Anterior cingulate cortex (tissue), 58 donors: ENCODE measurements around the gene CAMKMT.

Experiments
- DNase-seq, 58 donors: peaks; one replicate each; lab custom pipeline; 2025; lab: John Stamatoyannopoulos, UW

The CAMKMT gene

DNA sequence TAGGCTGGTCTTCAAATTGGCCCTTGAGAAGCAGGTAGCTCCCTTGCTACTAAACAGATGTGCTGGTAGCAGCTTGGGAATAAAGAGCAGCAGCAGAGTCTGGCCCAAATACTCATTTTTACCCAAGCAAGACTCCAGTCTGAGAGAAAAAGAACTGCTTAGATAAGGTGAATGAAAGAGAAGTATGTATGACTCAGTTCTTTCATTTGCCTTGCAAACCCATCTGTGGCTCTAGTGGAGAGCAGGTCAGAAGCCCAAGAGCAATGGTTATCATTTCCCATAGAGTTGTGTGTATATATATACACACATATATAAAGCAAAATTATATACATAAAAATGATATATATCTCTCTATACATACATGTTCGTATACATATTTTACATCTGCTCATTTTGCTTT is 80.3 kb downstream of the CAMKMT start:
- DNase-seq = no peak

DNA sequence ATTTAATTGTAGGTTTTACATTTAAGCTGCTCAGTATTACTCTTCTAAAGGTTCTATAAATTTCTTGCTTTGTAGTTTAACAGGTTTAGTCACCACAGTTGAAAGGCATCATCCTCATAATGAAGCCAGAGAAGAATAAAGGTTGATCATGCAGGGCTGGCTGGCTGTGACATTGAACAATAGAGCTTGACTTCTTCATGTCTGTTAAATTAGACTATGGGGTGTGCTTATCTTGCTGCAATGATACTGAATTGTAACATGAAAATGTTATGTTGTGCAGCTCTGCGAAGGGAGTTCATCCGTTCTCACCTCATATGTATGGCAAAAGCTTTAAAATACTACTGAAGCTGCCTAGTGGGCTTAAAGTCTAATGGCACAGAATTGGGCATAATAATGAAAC is 81.8 kb downstream of the CAMKMT start:
- no peak for DNase-seq

DNA sequence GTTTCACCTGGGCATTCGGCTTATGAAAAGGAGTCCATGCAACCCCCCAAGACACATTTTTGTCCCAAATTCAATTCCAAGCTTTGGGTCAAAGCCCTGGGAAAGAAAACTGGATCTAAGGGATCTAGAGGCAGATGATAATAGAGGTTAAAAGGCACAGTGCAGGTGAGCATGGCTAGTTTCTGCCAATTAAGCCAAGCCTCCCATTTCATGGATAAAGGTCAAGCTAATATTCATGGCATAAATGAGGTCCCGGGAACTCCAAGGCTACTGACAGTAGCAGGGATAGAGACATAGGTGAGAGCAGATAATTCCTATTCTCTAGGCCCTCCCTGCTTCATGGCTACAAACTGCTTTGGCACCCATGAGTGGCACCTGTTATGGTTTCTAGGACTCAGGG is 83.1 kb downstream of the CAMKMT start:
- DNase-seq = no peak

DNA sequence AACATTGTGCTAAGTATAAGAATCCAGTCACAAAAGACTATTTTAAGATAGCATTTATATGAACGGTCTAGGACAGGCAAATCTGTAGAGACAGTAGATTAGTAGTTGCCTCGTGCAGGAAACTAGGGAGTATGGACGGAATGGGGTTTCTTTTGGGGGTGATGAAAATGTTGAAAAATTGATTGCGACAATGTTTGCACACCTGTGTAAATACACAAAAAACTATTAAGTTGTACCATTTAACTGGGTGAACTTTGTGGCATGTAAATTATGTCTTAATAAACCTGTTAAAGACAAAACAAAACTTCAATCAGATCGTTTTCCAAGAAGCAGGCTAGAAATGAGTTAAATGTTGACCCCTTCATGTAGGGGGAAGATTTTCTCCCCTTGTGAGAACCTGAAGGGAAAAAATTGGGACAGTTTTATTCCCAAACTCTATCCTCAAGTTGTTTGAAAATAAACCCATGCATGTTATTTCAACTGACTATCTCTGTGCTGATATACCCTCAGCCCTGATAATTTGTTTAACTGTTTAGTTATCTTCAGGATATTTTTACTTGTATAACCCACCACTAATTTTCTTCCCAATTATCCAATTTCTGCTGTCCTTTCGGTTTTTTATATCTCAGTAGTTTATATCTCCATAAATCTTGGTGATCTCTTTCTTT is 87.2 kb downstream of the CAMKMT start:
- DNase-seq = no peak

DNA sequence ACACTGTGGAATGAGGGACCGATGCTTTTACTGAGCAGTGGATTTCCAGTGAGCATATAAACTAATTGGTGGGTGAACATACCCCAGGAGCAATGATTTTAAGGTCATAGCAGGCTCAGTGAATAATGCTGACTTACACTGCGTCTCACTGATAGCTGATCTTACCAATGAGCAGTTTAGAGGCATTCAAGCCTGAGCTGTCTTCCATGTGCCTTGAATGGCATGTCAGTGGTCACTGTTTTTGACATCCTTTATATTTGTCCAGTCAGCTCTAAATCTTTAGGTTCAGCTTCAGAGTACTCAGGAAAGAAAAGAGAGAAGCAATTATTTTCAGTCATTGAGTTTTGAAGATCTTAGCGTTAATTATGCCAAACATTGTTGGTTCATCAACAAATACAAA is 88.3 kb downstream of the CAMKMT start:
- no peak for DNase-seq

DNA sequence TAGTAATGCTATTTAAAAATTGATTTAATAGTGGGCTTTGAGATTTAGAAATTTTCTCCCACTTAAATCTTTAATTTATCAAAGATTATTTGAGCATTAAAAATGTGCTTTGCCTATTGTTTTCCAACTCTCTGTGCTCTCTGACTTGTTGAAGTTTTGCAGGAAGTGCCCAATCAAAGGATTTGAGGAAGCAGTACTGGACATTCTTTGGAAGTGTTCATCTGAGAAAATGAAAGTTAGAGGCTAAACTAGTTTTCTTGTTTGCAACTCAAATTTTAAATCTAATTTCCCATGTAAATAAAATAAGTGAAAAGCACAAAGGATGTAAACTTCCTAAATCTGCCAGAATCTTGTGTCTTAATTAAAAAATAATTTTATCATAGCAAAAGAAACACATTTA is 89.1 kb downstream of the CAMKMT start:
- DNase-seq = no peak

DNA sequence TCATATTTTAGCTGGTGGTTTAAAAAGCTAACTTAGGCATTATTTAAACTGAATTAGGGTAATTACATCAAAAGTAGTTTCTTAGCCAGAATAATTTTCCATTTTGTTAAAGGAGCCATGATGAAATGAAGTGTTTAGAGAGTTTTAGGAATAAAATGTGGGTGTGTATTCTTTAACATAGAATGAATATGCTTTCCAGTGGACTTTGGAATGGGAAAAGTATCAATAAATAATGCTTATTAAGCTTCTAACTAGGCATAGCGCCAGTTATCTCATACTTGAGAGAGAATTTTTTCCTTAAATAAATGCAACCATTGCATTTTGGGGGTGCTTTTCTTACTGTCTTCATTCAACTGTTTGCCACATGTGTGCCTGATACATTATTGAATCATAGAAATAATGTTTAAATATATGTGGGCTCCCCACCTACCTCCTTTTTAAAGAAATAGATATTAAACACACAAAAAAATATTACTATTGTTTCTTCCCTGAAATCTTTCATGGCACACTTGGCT is 90.4 kb downstream of the CAMKMT start:
- no peak for DNase-seq

DNA sequence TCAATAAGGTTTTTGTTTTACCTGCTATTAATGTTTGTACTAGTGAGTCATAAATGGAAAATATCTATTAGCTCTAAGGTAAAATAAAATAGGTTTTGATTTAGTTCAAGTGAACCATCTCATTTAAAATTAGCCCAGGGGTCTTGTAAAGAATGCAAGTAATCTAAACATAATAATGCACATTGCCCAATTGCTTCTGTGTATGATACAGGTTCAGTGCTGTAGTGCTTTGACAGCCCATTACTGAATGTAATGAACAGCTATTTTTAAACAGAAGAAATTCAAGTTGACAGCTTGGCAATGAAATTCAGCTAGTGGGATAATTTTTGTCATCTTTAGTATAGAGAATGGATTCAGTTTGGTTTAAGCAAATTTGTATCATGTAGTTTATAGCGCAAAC is 91.5 kb downstream of the CAMKMT start:
- DNase-seq = no peak

DNA sequence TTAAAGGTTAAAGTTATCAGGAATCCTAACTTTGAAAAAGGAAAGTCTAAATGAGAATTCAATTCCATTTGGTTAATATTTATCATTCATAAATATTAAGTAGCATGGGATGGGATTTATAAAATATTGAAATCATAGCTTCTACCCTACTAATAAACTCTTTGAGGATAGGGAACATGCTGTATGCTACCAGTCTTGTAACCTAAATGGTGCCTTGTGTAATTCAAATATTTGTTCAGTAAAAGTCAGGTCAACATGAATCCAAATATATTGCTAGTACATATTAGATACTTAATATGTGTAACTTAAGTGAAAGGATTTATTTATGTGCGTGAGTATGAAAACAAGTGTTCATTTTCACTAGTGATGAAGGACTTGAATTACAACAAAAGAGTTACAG is 94.1 kb downstream of the CAMKMT start:
- no peak for DNase-seq

DNA sequence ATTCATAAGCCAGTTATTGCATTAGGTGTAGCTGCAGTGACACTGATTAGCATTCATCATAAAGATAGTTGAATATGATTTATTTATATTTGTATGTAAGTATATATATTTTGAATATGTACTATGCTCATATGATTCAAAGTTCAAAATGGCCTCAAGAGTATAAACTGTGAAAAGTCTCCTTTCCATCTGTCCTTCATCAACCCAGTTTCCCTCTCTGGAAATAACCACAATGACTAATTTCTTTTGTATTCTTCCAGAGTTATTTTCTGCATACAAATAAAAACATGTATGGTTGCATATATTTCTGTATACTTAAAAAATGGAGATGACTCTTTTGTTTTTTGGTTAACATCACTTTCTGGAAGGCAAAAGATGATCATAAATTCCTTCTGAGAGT is 95.2 kb downstream of the CAMKMT start:
- DNase-seq = no peak

DNA sequence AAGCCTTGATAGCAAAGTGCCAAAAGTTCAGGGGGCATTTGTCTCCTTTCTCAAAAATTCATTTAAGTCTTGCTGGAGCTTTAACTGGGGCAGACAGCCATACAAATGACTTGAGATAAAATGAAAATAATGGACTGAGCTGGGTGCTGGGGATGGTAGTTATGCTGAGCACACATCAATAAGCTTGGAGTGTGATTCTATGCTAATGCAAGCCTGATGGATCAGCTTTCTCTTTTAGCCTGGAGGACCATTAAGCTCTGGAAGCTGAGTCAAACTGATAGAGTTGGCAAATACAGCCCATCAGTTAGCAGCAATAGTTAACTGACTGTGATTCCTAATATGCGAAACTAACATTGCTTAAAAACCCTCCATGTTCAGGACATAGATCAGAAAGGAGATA is 98.0 kb downstream of the CAMKMT start:
- no peak for DNase-seq

DNA sequence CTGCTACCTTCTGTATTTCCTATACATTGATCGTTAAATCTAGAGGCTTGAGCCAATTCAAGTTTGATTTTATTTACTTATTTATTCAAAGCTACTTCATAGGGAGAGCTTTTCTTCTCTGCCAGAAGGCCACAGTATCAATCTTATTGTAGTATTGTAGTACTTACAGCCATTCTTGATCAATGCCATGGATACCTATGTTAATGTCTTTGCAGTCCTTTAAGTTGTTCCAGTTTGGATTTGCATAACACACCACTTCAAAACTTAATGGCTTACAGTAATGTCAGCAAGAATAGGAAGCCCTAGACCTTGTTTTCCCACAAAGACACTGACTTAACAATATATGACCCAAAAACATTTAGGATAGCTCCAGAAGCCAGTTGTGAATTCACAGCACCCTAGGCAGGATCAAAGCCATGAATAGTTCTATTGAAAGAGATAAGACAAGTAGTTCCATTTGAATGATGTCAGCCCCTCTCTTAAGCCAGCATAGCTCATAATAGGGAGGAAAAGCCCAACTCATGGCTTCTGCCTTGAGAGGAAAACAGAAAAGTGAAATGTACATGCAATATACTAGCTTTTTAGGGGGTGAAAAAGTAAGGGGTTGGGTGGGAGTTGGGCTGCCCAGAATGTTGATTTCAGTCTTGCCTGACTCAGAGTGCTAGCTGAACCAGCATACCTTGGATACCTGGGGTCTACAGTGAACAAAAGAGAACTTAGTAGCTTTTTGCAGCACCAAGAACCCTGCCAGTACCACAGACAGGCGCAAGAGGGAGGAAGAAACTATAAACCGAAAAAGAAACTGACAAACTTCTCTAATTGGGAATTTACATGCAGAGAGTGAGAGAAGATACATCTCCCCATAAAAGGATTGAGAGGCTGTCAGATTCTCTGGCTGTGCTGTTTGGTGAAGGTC is 101.4 kb downstream of the CAMKMT start:
- DNase-seq = no peak

DNA sequence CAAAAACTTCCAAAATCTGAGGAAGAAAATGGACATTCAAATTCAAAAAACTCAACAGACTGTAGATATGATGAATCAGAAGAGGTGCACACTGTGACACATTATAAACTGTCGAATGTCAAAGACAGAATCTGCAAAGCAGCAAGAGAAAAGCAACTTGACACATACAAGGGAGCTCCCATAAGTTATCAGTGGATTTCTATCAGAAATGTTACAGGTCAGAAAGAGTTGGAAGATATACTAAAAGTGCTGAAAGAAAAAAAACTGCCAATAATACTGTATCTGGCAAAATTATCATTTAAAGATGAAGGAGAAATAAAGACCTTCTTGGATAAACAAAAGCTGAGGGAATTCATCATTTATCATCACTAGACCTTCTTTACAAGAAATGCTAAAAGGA is 102.7 kb downstream of the CAMKMT start:
- no peak for DNase-seq

DNA sequence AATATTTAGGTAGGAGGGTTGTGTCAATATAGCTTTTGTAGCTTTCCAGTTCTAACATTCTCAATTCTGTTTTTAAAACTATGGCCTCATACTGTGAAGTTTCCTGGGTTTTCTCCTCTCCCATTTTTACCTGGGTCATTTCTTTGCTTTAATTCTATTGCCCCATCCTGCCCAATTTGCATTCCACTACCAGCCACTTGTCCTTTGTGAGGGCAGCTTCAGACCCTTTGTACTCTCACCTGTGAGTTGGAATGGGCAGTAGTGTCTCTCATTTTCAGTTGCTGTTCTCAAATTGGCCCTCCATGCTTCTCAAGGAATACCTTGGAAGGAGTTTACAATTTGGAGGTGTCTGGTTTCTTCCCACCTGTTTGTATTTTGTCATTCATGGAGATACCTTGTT is 108.4 kb downstream of the CAMKMT start:
- no peak for DNase-seq

DNA sequence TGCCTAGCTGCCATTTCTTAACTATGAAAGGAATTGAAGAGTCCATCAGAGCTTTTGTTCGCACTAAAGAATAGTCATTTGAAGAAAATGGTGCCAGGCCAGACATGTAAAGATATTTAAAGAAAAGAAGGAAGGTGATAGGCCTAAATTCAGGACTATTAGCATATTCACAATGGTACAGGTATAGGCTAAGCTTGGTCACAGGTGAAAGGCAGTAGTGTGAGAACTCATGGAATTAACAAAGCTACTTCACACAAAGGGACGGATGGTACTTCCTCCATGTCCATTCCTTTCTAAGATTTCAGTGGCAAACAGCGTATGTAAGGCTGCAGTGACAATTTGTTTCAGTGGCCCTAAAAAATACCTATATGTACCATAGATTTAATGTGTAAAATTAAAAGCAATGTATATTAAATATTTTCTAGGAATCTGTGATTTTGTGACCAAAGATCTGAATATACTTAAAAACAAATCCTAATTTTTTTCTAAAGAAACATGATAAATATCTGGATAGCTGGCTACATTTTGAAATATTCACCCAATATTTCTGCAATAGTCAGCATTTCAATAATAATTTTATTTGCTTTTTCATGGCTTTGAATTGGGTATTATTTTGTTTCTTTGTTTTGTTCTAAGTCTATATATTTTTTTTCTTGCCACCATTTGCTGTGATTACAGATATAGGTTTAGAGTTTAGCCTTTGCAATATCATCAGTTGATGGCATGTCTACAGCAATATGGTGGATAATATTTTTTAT is 116.1 kb downstream of the CAMKMT start:
- DNase-seq = no peak

DNA sequence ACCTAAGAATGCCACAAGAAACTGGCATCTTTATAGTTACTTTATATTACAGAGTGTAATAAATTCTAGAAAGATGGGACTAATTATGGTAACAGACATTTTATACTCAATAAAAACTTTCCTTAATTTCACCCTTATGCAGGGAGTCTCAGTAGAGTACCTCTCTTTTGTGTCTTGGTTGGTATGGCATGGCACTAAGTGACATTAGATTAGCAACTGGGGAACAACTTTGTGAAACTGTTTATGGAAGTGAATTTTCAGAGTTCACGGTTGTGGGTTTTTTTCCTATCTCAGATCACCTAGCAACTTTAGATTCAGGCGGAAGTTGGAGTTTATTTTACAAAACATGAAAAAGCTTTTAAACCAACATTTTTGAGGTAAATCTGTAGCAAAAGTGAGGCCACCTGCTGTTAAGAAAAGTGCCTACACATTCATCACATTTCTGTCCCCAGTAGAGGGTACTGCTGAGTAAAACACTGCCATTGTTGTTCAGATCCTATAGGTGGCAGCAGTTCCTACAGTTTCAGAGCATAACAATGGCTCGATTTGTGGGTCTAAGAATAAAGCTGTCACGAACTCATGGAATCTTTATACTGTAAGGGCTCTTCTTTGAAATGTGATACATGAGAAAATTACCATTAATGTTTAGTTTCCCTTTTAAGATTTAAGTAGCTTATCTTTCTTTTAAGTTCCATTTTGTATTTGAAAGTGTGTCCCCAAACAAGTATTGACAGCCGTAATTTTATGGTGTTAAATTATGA is 117.6 kb downstream of the CAMKMT start:
- DNase-seq = peak in 37 of 58 donors; percentile 0 to 75 (median 11)

DNA sequence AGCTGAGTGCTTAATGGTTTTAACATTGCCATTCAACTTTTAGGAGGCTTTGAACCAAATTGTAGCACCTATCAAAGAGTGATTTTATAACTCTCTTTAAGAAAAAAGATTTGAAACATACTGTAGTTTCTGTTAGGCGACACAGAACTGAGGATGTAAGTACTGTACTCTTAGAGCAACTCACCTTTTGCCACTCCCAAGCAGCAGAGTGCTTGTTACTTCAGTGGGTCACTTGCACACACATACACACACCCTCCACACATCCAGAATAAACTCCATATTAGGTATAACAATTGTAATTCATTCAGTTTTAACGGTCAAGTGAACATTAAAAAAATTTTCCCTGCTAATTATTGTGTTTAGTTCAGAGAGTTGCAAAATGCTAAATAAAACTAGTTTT is 118.3 kb downstream of the CAMKMT start:
- no peak for DNase-seq

DNA sequence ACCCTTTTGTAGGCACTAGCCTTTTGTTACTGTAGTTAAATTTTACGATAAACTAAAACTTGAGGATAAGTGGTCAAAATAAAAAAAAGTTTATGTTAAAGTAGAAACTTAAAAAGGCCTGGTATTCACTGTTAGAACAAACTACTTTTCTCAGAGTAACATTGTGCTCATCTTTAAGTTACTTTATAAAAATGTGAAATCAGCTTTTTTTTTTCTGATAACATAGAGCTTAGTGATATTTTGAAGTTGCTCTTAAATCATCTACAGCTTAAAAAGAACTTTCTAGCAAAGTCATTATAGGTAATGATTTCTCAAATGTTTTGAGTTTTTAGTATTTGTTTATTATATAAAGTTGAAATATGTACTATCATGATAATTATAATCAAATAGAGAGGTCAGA is 125.3 kb downstream of the CAMKMT start:
- no peak for DNase-seq

DNA sequence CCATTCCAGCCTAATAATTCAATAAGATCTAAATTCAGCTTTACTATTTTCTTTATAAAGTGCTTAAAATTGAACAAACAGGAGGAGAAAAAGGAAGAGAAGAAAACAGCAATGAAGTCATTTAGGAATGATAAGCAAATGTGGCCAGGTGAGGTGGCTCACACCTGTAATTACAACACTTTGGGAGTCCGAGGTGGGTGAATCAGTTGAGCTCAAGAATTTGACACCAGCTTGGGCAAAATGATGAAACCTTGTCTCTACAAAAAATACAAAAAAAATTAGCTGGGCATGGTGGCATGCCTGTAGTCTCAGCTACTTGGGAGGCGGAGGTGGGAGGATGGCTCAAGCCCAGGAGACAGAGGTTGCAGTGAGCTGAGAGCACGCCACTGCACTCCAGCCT is 129.0 kb downstream of the CAMKMT start:
- no peak for DNase-seq

DNA sequence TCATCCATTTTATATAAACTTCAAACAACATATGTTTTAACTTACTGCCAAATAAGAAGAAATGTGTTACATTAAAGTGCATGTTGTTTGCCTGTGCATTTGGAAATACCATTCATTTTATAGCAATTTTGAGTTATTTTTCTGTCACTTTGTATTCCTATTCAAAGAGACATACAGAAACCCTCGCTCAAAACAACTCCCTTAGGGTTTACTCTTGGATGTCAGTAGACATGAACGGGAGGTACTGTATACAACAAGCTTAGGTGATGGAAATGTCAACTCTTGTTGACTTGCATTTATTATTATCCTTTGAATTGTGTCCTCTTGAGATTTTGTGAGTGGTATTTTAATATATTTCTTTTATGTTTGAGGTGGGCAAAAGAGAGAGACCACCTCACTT is 132.3 kb downstream of the CAMKMT start:
- no peak for DNase-seq
